Activated CD4-positive, alpha-beta T cell treated with anti-CD3 and anti-CD28 coated beads for 24 hours (primary cell): Measurements from ENCODE around the gene SLC2A9.
"Not testable (repeated sequence)": the region's sequence is repeated elsewhere in the genome, so short reads cannot be mapped to it uniquely, and the experiment has no call there.

Experiments
- DNase-seq, 2 donors: peaks; one replicate each; pipeline ENCODE4 v3.0.0-alpha.2; 2020; ENCODE audit warnings: low read depth in 2 of 2

Gene SLC2A9

GRCh38 chr4:9997886-9998285, 23.4 kb downstream of the SLC2A9 start:
- no peak for DNase-seq

- DNase-seq: no peak
Measured at GRCh38 chr4:9996319-9997110, 24.8 kb downstream of the SLC2A9 start.

GRCh38 chr4:9994246-9994847, 26.9 kb downstream of the SLC2A9 start:
- DNase-seq: no peak

GRCh38 chr4:9989918-9990635, 31.2 kb downstream of the SLC2A9 start:
- no peak for DNase-seq

- no peak for DNase-seq
Measured at GRCh38 chr4:9988933-9989332, 32.4 kb downstream of the SLC2A9 start.

- no peak for DNase-seq
Measured at GRCh38 chr4:9988363-9988749, 32.9 kb downstream of the SLC2A9 start.

- DNase-seq: no peak
Measured at GRCh38 chr4:9987749-9988362, 33.4 kb downstream of the SLC2A9 start.

- no peak for DNase-seq
Measured at GRCh38 chr4:9984621-9985020, 36.7 kb downstream of the SLC2A9 start.

GRCh38 chr4:9983211-9983610, 38.1 kb downstream of the SLC2A9 start:
- no peak for DNase-seq

- DNase-seq: not testable (repeated sequence)
Measured at GRCh38 chr4:9981899-9982298, 39.4 kb downstream of the SLC2A9 start.

- no peak for DNase-seq
Measured at GRCh38 chr4:9980898-9981297, 40.4 kb downstream of the SLC2A9 start.

GRCh38 chr4:9979101-9979701, 42.1 kb downstream of the SLC2A9 start:
- no peak for DNase-seq

- no peak for DNase-seq
Measured at GRCh38 chr4:9977518-9978031, 43.7 kb downstream of the SLC2A9 start.

- DNase-seq: no peak
Measured at GRCh38 chr4:9976781-9977180, 44.5 kb downstream of the SLC2A9 start.

GRCh38 chr4:9976293-9976692, 45.0 kb downstream of the SLC2A9 start:
- DNase-seq: no peak

- no peak for DNase-seq
Measured at GRCh38 chr4:9971711-9972110, 49.6 kb downstream of the SLC2A9 start.

GRCh38 chr4:9970399-9971011, 50.8 kb downstream of the SLC2A9 start:
- DNase-seq: no peak

GRCh38 chr4:9969526-9970398, 51.5 kb downstream of the SLC2A9 start:
- no peak for DNase-seq

- DNase-seq: no peak
Measured at GRCh38 chr4:9968472-9968871, 52.8 kb downstream of the SLC2A9 start.

- DNase-seq: no peak
Measured at GRCh38 chr4:9964879-9965278, 56.4 kb downstream of the SLC2A9 start.
